Stimulated activated CD8-positive, alpha-beta memory T cell treated with anti-CD3 and anti-CD28 coated beads, Interleukin-7, amount 100 ng/mL, for 4 hours (primary cell): ENCODE measurements around the gene CCDC47.
A peak's percentile ranks its signal among the peaks of the same experiment; 100 is the strongest.
"Not testable (repeated sequence)": the region's sequence is repeated elsewhere in the genome, so short reads cannot be mapped to it uniquely, and the experiment has no call there.

Experiments
- DNase-seq, 2 donors: peaks; one replicate each; pipeline ENCODE4 v3.0.0-alpha.2; 2020; ENCODE audit warnings: low read depth in 2 of 2

CCDC47 gene, protein sequence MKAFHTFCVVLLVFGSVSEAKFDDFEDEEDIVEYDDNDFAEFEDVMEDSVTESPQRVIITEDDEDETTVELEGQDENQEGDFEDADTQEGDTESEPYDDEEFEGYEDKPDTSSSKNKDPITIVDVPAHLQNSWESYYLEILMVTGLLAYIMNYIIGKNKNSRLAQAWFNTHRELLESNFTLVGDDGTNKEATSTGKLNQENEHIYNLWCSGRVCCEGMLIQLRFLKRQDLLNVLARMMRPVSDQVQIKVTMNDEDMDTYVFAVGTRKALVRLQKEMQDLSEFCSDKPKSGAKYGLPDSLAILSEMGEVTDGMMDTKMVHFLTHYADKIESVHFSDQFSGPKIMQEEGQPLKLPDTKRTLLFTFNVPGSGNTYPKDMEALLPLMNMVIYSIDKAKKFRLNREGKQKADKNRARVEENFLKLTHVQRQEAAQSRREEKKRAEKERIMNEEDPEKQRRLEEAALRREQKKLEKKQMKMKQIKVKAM

DNA sequence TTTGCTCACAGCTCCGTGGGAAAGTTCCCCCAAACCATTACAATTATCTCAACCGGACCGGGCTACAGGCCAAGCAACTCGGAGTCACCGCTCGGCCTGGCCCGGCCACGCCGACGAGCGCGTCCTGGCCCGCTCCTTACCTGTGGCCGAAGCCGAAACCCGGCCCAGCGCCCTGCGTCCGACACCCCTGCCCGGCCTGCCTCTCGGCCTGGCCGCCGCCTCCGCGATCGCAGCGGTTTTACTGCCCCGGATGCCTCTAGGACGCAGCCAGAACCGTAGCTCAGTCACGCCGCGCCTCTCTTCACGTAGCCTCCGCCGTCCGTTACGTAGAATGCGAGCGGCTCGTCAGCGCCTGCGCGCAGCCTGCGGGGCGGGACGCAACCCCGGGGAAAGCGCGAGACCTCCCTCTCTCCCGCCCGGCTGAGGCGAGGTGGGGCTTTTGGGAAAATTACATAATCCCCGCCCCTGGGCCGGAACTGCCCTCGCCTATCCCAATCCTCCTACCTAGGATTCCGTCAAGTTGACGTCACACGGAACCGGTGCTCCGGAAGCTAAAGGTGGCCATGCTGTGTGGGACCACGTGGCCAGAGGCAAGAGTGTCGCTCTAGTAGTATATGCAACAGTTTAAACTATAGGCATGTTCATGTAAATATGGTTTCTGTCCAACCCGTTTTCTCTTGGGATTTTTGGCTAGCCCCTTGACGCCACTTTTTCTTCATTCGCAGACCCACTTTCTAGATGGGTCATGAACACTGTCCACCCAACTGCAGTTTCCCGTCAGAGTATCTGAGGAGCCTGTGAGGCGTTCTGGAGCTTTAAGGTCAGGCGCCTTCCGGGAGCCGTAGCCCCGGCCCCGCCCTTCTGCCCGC, at the start of gene CCDC47:
Gene CCDC47 (minus strand): TSS at position 326 of the 869 bp plus-strand sequence. CDS start 7,422 bp downstream, outside the sequence.
- peak; percentile 97 to 98 for DNase-seq

DNA sequence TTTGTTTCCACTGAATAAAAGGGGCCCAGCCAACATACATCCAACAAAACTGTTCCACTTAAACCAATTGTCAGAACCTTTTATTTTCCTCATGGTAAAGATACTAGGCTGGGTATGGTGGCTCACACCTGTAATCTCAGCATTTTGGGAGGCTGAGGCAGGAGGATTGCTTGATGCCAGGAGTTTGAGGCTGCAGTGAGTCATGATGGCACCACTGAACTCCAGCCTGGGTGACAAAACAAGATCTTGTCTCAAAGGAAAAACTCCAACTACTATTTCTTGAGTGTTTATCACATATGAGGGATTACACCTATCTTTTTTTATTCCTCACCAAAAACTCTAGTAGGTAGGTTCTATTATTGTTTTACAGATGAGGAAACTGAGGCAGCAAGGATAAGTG, 49.1 kb upstream of the CCDC47 start:
- DNase-seq: no peak

DNA sequence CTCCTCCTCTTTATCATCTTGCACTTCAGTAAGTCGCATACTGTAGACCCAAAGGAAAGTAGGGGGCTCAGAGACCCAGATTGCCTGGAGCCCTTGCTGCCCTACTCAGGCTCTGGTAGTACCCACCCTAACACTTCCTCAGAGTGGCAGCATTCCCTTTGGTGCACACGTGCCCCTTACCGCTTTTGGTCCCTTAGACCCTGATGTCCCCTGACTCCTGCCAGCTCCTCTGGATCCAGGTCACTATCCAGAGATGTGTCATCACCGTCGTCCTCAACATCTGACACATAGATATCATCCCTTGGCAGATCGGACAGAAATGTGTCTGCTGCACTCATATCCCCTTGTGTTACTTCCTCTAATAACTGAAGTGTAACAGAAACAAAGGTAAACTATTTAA, 48.4 kb upstream of the CCDC47 start:
- DNase-seq: no peak

DNA sequence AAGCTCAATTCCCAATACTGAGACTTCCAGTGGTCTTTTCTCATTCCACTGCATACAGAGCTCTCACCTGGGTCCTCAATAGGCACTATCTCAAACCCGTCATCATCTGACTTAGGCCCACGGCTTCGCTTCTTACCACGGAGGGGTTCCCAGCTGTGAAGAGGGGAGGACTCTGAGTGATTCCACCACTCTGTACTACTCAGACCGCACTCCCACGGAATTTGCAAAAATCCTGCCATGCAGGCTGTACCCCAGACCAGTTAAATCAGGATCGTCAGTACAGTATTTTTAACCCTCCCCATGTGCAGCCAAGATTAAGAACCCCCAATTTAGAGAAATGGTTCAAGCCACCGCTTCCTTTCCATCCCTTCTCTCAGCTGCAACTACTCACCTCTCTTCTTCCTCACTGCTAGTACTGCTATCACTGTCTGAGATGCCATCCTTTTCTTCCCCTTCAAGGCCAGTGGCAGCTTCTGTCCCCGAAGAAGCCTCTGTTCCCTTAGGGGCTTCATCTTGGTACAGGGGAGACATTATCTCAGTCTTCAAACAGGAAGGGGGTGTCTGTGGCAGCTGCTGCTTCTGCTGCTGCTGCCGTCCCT, 47.7 kb upstream of the CCDC47 start:
- no peak for DNase-seq

DNA sequence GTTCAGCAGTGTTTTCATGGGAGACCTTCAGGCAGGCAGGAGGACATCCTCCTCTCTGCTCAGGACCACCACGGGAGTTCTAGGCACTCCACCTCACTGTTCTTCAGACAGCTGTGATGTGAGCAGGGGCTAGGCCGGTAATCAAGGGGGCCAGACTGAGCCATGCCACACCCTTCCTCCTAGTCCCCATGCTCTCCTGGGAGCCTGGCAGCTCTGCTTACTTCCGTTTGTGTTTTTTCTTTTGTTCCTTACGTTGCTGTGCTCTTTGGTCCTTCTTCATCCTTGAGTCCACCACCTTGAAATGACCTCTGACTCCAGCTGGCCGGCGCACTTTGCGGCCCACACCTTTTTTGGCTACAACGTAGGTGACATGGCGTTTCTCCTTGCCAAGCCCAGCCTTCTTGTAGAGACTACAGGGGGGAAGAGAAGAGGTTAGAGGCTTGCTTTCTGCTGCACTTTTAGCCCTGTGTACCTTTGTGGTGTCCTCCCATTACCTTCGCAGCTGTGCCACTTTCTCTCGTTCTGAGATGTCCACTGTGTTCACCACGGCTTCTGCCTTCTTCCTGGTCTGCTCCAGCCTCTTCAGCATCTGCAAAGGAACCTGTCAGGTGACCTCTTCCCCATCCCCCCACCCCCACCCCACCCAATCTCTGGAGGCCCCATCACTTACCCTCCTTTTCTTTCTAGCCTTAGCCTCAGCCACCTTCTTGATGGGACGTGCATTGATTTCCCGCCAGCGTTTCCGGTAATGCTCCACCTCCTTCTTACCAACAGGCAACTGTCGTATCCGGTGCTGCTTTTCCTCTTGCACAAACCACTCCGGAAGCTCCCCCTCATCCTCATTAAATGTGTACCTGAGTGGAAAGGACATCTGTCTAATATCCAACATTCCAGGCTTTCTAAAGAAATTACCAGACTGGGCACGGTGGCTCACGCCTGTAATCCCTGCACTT, 46.5 kb upstream of the CCDC47 start:
- no peak for DNase-seq

DNA sequence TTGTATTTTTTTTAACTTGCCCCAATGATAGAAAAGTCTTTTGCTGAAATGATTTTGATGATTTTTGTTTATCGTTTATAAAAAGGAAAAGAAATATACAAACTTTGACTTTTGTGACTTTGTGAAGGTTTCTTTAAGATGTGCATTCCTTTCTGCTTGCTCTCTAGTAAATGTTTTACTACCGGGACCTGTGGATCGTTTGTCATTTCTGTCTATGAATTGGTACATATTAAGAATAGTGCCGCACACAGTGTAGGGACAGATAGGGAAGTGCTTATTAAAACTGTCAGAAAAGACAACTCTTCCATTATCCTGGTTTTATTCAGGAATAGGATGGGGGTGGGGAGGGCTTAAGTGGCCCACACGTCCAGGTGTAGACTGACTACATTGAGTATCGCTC, 45.7 kb upstream of the CCDC47 start:
- no peak for DNase-seq

DNA sequence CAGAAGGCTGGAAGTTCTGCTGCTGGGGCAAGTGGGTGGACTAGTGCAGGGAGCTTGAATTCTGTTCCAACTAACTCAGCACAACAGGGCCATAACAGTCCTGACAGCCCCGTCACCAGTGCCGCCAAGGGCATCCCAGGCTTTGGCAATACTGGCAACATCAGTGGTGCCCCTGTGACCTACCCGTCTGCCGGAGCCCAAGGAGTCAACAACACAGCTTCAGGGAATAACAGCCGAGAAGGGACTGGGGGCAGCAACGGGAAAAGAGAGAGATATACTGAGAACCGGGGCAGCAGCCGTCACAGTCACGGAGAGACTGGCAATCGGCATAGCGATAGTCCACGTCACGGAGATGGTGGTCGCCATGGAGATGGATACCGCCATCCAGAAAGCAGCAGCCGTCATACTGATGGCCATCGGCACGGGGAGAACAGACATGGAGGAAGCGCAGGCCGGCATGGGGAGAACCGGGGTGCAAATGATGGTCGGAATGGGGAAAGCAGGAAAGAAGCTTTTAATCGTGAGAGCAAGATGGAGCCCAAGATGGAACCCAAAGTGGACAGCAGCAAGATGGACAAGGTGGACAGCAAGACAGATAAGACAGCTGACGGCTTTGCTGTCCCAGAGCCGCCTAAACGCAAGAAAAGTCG, 44.5 kb upstream of the CCDC47 start:
- DNase-seq: no peak

DNA sequence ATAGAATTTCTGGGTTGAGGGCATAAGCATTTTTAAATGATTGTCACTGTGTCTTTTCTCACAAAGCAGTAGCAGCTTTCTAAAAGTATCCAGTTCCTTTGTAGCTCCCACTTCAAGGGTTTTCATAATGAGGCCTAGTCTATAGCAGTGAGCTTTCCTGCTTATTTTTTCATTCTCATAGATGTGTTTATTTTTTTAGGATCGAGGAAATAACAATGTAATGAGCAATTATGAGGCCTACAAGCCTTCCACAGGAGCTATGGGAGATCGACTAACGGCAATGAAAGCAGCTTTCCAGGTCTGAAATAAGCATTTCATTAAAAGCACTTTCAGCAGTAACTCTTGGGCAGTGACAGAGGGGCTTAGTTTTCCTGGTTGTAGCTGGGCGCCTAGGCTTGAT, 43.3 kb upstream of the CCDC47 start:
- DNase-seq: no peak

DNA sequence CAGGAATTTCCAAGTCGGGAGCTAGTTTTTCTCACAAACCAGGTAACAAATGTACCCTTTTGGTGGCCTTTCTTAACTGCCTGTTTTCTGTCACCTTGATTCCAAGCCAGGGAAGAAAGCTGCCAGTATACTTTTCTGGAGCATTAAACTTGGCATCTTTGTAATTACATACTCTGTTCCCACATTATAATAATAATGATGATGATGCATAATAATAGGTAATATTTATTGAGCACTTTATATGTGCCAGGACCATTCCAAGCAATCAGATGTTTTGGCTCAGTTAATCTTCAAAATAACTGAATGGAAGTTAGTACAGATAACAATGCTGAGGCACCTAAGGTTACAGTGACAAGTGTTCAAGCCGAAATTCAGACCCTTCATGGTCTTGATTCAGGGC, 42.7 kb upstream of the CCDC47 start:
- DNase-seq: no peak

DNA sequence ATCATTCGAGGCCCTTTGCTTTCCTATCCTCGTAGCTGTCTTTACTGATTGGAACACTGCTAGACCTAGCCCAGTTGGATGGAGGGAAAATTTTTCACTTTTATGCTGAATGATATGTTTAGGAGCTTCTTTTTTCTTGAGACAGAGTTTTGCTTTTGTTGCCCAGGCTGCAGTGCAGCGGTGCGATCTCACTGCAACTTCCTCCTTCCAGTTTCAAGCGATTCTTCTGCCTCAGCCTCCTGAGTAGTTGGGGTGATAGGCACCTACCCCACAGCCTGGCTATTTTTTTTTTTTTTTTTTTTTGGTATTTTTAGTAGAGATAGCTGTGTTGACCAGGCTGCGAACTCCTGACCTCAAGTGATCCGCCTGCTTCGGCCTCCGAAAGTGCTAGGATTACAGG, 36.6 kb upstream of the CCDC47 start:
- DNase-seq: no peak

DNA sequence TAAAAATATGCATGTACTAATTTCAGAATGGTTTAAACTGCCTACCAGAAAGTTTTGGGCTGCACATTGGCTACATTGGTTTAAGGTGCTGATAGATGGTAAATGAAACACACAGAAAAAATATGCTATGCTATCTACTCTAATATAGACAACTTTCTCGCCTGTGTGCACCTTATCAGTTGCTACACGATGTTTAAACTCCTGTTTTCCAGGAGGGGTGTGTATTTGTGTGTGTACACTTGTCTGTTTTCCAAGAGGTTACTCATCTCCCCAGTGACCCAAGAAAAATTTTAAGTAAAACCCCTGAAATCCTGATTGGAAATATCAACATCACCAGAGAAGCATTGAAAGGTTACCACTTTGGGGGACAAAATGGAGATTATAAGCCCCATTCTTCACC, 32.2 kb upstream of the CCDC47 start:
- no peak for DNase-seq

DNA sequence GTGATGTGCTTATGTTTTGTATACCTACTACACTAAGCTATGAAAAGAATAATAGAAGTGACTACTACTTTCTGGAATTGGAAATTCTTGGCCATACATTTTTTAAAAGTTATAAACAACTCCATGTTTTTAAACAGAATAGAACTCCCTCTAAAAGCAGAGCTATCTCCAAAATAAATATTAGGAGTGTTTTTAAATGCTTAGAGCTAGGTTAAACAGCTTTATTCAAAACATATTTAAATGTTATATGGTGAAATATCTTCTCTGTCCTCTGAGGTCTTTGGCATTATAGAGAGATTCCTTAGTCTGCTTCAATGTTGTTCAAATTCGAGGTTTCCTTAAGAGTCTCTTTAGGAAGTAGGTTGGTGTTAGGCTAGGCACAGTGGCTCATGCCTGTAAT, 30.9 kb upstream of the CCDC47 start:
- DNase-seq: no peak

DNA sequence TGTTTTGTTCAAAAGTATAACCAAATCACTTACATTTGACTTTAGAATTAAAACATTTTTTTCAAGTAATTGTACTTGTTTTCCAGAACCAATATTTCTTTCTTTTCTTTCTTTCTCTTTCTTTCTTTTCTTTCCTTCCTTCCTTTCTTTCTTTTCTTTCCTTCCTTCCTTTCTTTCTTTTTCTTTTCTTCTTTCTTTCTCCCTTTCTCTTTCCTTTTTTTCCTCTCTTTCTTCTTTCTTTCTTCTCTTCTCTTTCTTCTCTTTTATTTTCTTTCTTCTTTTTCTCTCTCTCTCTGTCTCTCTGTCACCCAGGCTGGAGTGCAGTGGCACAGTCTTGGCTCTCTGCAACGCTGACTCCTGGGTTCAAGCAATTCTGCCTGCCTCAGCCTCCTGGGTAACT, 27.4 kb upstream of the CCDC47 start:
- no peak for DNase-seq

DNA sequence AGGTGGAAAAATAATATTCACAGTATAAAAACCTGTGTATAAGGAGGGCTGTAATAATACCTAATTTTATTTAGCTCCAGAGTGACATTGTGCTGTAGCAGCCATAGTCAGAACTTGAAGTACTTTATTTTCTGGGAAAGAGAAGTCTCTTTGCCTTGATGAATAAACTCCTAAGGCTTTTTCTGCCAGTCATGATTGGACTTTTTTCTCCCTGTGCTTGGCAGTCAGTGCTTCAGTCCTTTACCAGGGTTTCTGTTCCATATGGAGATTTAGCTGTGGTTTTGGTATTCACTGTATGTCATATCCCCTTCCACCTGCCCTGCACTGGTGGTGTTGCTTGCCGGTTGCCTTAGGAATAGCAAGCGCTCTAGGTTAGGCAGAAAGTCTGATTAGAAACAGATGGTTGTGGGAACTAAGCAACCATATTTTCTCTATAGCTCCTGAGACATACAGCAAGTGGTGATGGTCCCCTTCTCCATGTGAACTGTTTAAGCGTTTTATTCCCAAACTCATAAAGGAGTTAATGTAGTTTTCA, 25.2 kb upstream of the CCDC47 start:
- DNase-seq: no peak

DNA sequence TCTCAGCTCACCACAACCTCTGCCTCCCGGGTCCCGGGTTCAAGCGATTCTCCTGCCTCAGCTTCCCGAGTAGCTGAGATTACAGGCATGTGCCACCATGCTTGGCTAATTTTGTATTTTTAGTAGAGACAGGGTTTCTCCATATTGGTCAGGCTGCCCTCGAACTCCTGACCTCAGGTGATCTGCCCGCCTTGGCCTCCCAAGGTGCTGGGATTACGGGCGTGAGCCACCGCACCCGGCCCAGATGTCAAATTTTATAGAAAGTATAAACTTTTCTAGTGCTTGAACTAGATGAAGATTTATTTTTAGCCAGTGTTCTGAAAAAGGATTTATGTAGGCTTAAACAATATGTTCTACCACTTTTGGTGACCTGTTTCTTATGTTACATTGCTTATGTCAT, 23.0 kb upstream of the CCDC47 start:
- DNase-seq: not testable (repeated sequence)

DNA sequence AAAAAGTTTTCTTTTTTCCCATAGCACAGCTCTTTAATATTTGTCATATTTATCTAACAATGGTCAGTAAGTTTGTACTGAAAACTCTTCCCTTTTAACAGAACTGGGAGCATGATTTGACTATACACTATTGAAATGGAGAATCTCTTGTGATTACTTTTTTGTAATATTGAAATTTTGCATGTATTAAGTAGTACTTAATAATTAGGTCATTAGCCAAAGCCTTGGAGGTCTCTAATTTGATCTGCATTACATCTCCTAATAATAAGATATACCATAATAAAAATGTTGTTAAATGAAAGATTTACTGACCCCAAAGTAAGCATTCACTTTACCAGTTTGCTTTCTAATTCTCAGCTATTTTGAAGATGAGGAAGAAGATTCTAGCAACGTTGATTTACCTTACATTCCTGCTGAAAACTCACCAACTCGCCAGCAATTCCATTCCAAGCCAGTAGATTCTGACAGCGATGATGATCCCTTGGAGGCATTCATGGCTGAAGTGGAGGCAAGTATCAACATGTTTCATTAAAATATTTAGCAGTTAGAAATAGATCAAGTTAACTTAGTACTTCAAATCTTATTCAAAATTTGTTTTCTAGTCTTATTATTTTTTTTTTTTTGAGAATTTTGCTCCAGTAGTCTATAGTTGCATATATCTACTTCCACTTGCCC, 18.8 kb upstream of the CCDC47 start:
- no peak for DNase-seq

DNA sequence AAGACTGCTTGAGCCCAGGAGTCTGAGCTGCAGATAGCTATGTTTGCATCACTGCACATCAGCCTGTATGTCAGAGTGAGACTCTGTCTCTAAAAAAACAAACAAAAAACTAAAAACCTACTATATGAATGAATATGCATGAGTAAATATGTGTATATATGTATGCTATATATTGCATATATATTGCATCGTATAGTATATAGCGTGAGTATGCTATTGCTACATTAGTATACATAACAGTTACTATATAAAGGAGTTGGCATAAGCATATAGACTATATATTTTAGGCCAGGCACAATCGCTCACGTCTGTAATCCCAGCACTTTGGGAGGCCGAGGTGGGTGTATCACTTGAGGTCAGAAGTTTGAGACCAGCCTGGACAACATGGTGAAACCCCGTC, 16.7 kb upstream of the CCDC47 start:
- DNase-seq: no peak

DNA sequence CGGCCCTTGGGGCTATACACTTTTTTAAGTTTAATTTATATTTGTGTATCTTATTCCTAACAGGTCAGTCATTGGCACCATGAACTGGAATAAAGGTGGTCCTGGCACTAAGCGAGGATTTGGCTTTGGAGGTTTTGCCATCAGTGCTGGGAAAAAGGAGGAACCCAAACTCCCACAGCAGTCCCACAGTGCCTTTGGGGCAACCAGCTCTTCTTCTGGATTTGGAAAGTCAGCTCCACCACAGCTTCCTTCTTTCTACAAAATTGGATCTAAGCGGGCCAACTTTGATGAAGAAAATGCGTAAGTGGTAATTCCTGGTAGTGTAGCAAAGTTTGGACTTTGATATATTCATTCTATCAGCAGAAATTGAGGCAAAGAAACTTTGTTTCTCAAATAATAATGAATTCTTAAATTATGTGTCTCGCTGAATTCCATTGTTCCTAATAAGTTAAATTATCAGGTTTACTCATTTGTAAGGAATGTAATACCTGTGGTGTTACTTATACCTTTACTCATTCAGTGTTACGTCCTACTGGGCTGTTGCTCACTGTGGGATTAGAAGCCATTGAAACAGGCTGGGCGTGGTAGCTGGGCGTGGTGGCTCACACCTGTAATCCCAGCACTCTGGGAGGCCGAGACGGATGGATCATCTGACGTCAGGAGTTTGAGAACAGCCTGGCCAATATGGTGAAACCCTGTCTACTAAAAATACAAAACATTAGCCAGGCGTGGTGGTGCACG, 13.7 kb upstream of the CCDC47 start:
- no peak for DNase-seq

DNA sequence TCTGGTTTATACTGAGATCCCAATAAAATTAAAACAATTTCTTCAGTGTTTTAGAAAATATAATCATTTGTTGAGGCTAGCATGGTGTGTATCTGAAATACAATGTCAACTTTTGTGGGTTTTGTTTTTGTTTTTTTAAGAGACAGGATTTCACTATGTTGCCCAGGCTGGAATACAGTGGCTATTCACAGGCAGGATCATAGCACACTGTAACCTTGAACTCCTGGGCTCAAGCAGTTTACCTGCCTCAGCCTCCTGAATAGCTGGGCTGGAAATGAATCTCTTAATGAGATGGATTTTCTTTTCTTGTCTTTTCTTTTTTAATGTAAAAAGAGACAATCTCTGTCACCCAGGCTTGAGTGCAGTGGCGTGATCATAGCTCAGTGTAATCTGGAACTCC, 12.7 kb upstream of the CCDC47 start:
- DNase-seq: no peak
